Endodermal cell (in vitro differentiated cells): ENCODE results near the gene SND1. TPM values are rescaled to one million over a fixed set of nuclear protein-coding genes. Genes with fewer than 3 reads are reported as not detected.

Source experiments
- DNase-seq: peaks from one replicate; pipeline ENCODE4 v3.0.0-alpha.2; 2017
- H3K27ac ChIP-seq: 2 replicates; pipeline ENCODE4 v1.5.1; 2013; ENCODE audit warnings: mild to moderate bottlenecking, low read depth, low read length, moderate library complexity
- H3K27me3 ChIP-seq: 2 replicates; pipeline ENCODE4 v1.6.1; 2013; ENCODE audit warnings: mild to moderate bottlenecking, low read length, moderate library complexity; ENCODE audit not compliant: insufficient read depth, control insufficient read depth, poor library complexity, severe bottlenecking
- H3K36me3 ChIP-seq: 2 replicates; pipeline ENCODE4 v1.7.0; 2013; ENCODE audit warnings: mild to moderate bottlenecking, low read length, moderate library complexity; ENCODE audit not compliant: control insufficient read depth, insufficient read depth
- H3K4me1 ChIP-seq: one replicate; pipeline ENCODE4 v1.7.0; 2013; ENCODE audit warnings: low read length; ENCODE audit not compliant: control insufficient read depth, insufficient read depth
- H3K4me3 ChIP-seq: 2 replicates; pipeline ENCODE4 v1.5.1; 2013; ENCODE audit warnings: mild to moderate bottlenecking, low read length, moderate library complexity
- H3K9ac ChIP-seq: 2 replicates; pipeline ENCODE4 v1.6.1; 2013; ENCODE audit warnings: mild to moderate bottlenecking, low read length, moderate library complexity; ENCODE audit not compliant: poor library complexity, severe bottlenecking; ENCODE audit errors: extremely low read depth
- H3K9me3 ChIP-seq: 2 replicates; pipeline ENCODE4 v1.6.1; 2013; ENCODE audit warnings: mild to moderate bottlenecking, low read length, moderate library complexity; ENCODE audit not compliant: control insufficient read depth
- H3K27ac Mint-ChIP-seq: 2 replicates; pipeline ENCODE4 v1.8.0; 2020; ENCODE audit warnings: mixed read lengths
- H3K27me3 Mint-ChIP-seq: 2 replicates; pipeline ENCODE4 v1.8.0; 2021; ENCODE audit warnings: mild to moderate bottlenecking, mixed read lengths; ENCODE audit not compliant: insufficient read depth
- H3K36me3 Mint-ChIP-seq: 2 replicates; pipeline ENCODE4 v1.8.0; 2020; ENCODE audit warnings: low read depth, mixed read lengths
- H3K4me1 Mint-ChIP-seq: 2 replicates; pipeline ENCODE4 v1.8.0; 2020; ENCODE audit warnings: mixed read lengths
- H3K4me3 Mint-ChIP-seq: 2 replicates; pipeline ENCODE4 v1.8.0; 2020; ENCODE audit warnings: mild to moderate bottlenecking, moderate library complexity, mixed read lengths
- H3K9me3 Mint-ChIP-seq: 2 replicates; pipeline ENCODE4 v1.8.0; 2020; ENCODE audit warnings: mild to moderate bottlenecking, mixed read lengths
- WGBS, 2 experiments: methylation state at CpG; one replicate each; pipeline versions ENCODE4 v1.1.5 to v1.1.7; 2013; ENCODE audit warnings: missing lambda C conversion rate in 2 of 2, mixed read lengths in 1 of 2; ENCODE audit not compliant: insufficient coverage in 1 of 2, insufficient read length in 1 of 2; 5-methylcytosine and 5-hydroxymethylcytosine counted together
- total RNA-seq, 2 donors: library from RNA; stranded (reverse); fragmentation: NEBNext Ultra II Directional in 1 of 2; extraction: Animal tissue kit (Norgen Biotek cat#: 25700) in 1 of 2; gene quantifications; 2 replicates in 1 of 2; 3 replicates in 1 of 2; pipeline ENCODE4 v1.2.1, GENCODE V29; 2021
- TF ChIP-seq, protein P1 (sequence below): fragments of 200-600 bp; sonication (generic); conservative IDR thresholded peaks from 2 replicates; pipeline ENCODE4 v1.5.0; 2021; ENCODE audit warnings: antibody characterized with exemption, mild to moderate bottlenecking

The SND1 gene
- total RNA-seq, 2 donors from 2014 or later, result 240 to 267 TPM

DNA sequence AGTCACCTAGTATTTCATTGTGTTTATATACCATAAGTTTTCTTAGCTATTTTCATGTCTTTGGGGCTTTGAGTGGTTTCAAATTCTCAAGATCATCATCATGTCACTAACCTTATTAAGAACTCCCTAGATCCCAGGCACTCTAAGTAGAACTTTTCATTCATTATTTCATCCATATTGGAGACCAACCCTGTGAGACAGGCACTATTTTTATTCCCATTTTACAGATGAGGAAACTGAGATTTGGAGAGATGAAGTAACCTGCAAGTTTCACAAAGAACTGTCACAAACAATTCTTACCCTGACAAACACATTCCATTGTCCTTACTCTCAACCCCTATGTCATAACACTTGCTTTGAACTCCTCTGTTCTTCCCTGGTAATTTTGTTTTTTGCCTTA lies 13.8 kb upstream of the SND1 start:
- DNase-seq, result no peak
- H3K9me3 Mint-ChIP-seq, result no peaks in the 10 kb centered on the region
- H3K27me3 Mint-ChIP-seq, result peaks cover 24% of the 10 kb centered on the region

DNA sequence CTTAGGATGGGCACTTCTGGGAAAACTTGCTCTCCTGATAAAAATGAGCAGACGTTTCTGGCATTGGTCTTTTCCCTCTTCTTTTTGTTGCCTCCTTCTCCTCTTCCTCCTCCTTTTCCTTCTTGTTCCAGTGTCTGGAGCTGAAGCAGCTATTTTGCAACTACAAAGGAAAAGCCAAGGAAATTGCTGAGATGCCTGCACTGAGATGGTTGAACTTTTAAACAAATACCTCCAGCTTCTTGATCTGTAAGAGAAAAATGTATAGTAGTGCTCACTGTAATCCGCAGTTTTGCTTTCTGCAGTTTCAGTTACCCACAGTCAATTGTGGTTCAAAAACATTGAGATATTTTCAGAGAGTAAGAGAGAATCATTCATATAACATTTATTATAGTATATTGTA lies 7.5 kb upstream of the SND1 start:
- Mint-ChIP-seq H3K4me3 (no peak overlapping the region), H3K36me3 (no peaks in the 10 kb centered on the region), H3K9me3 (no peaks in the 10 kb centered on the region), H3K27me3 (peaks cover 5% of the 10 kb centered on the region), H3K27ac (no peak overlapping the region), H3K4me1 (peaks cover 4% of the 10 kb centered on the region)
- 71 to 85% methylated on average over 1 to 2 of the region's 2 CpGs for WGBS, 2 experiments
- no peak for DNase-seq
- Histone ChIP-seq H3K27ac (no peak overlapping the region), H3K9ac (no peak overlapping the region), H3K27me3 (no peaks in the 10 kb centered on the region), H3K4me3 (no peak overlapping the region), H3K9me3 (no peaks in the 10 kb centered on the region), H3K4me1 (no peaks in the 10 kb centered on the region), H3K36me3 (no peaks in the 10 kb centered on the region)
- TF ChIP-seq, protein P1, sequence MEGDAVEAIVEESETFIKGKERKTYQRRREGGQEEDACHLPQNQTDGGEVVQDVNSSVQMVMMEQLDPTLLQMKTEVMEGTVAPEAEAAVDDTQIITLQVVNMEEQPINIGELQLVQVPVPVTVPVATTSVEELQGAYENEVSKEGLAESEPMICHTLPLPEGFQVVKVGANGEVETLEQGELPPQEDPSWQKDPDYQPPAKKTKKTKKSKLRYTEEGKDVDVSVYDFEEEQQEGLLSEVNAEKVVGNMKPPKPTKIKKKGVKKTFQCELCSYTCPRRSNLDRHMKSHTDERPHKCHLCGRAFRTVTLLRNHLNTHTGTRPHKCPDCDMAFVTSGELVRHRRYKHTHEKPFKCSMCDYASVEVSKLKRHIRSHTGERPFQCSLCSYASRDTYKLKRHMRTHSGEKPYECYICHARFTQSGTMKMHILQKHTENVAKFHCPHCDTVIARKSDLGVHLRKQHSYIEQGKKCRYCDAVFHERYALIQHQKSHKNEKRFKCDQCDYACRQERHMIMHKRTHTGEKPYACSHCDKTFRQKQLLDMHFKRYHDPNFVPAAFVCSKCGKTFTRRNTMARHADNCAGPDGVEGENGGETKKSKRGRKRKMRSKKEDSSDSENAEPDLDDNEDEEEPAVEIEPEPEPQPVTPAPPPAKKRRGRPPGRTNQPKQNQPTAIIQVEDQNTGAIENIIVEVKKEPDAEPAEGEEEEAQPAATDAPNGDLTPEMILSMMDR, result no peak

More for the DNA sequence above, 13.8 kb upstream of the SND1 start:
- H3K27ac ChIP-seq, result no peak overlapping the region
- no peaks in the 10 kb centered on the region for H3K4me1 ChIP-seq
- TF ChIP-seq, protein P1, result no peak
- no peaks in the 10 kb centered on the region for H3K9me3 ChIP-seq
- no peaks in the 10 kb centered on the region for H3K36me3 ChIP-seq
- Mint-ChIP-seq H3K36me3 (no peaks in the 10 kb centered on the region), H3K4me1 (no peaks in the 10 kb centered on the region), H3K4me3 (no peak overlapping the region), H3K27ac (no peak overlapping the region)
- H3K27me3 ChIP-seq, result no peaks in the 10 kb centered on the region
- no peak overlapping the region for H3K9ac ChIP-seq
- H3K4me3 ChIP-seq, result no peak overlapping the region

DNA sequence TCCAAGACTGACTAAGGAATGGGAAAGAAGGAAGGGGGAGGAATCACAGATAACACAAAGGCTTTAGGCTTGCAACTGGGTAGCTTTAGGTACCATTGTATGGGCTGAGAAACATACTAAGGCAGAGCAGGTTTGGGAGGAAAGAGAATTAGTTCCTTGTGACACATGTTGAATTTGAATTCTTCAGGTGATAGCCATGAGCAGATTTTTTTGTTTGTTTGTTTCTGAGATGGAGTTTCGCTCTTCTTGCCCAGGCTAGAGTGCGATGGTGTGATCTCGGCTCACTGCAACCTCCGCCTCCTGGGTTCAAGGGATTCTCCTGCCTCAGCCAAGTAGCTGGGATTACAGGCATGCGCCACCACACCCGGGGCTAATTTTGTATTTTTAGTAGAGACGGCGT lies 4.4 kb upstream of the SND1 start:
- Mint-ChIP-seq H3K9me3 (no peaks in the 10 kb centered on the region), H3K36me3 (no peaks in the 10 kb centered on the region)
- 93 to 95% methylated on average over 6 to 8 of the region's 8 CpGs for WGBS, 2 experiments

More for the DNA sequence above, 4.4 kb upstream of the SND1 start:
- Histone ChIP-seq H3K9me3 (no peaks in the 10 kb centered on the region), H3K4me3 (no peak overlapping the region), H3K27me3 (no peaks in the 10 kb centered on the region), H3K27ac (no peak overlapping the region), H3K9ac (no peak overlapping the region), H3K4me1 (no peaks in the 10 kb centered on the region), H3K36me3 (no peaks in the 10 kb centered on the region)
- H3K27me3 Mint-ChIP-seq, result peaks cover 5% of the 10 kb centered on the region
- TF ChIP-seq, protein P1, result no peak
- no peak overlapping the region for H3K27ac Mint-ChIP-seq
- H3K4me1 Mint-ChIP-seq, result peaks cover 6% of the 10 kb centered on the region
- no peak overlapping the region for H3K4me3 Mint-ChIP-seq
- DNase-seq, result no peak
